GM18519 (cell line): ENCODE data around the gene RASAL2.
A peak's percentile ranks its signal among the peaks of the same experiment; 100 is the strongest.
"Not testable (repeated sequence)": the region's sequence is repeated elsewhere in the genome, so short reads cannot be mapped to it uniquely, and the experiment has no call there.

Experiments used
- ATAC-seq: cut with Tn5 transposase; IDR thresholded peaks from one replicate; pipeline ENCODE4 v1.9.1; 2021; ENCODE audit warnings: mild to moderate bottlenecking, moderate library complexity; ENCODE audit not compliant: unreplicated experiment, low FRiP score

Gene RASAL2

DNA sequence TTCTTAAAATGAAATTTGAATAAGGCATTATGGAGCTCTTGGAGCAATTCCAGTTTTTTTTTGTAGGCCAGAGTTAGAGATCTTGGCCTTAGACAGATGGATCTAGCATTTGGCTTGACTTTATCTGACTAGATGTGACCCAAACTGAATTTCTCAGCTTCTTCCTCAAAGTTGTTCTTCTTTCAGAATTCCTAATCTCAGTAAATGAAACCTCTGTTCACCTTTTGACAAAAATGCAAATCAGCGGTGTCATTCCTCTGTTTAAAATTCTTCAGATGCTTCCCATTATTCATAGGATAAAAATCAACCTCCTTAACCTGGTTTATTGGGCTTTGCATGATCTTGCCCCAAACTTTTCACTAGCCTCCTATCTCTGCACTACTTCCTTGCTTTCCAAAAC, 177.6 kb downstream of the RASAL2 start:
- ATAC-seq: no peak

DNA sequence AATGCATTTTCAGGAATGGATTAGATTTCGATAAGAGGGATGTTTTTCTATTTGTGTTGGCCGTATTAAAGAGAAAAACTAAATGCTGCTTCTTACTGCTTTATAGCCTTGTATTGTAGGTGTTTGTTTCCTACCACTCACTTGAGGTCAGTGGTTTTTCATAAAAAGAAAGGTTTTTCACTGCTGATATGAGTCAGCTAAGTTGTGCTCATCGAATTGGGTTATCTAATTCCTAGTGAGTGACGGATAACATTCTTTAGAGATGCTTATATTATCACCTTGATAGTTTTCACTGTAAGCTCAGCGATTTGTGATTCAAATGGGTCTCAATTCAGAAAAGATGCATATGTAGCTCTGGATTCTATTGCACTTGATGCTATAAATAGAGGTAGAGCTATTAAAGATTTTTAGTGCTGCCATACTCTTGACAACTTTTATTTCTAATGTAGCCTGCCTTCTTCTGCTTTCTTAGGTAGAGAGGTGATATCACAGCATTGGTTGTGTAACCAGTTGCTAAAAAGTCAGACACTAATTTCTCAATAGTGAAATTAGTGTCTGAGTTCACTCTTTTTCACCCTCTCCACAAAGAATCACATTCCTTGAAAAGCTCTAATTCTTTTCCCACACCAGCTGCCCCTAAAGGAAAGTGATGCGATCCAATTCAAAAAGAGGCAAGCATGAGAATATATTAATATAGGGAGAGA, 180.0 kb downstream of the RASAL2 start:
- ATAC-seq: peak; percentile 74

DNA sequence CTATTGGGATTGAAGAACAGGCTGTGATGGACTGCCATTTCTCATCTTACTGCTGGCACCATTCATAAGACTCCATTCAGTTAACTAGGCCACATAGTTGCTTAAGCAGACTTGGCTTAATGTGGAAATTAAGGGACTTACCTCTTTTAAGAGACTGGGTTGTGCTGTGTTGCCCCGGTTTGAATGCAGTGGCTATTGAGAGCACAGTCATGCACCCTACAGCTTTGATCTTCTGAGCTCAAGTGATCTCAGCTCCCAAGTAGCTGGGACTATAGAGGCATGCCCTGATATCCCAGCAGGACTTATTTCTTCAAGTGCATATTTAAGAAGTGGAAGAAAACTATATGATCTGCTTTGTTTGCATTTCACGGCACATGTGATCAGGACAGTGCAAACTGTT, 181.1 kb downstream of the RASAL2 start:
- no peak for ATAC-seq

GRCh38 chr1:178275553-178275952, 181.6 kb downstream of the RASAL2 start:
- no peak for ATAC-seq

- ATAC-seq: no peak
Observed at GRCh38 chr1:178277793-178278530, 184.1 kb downstream of the RASAL2 start.

DNA sequence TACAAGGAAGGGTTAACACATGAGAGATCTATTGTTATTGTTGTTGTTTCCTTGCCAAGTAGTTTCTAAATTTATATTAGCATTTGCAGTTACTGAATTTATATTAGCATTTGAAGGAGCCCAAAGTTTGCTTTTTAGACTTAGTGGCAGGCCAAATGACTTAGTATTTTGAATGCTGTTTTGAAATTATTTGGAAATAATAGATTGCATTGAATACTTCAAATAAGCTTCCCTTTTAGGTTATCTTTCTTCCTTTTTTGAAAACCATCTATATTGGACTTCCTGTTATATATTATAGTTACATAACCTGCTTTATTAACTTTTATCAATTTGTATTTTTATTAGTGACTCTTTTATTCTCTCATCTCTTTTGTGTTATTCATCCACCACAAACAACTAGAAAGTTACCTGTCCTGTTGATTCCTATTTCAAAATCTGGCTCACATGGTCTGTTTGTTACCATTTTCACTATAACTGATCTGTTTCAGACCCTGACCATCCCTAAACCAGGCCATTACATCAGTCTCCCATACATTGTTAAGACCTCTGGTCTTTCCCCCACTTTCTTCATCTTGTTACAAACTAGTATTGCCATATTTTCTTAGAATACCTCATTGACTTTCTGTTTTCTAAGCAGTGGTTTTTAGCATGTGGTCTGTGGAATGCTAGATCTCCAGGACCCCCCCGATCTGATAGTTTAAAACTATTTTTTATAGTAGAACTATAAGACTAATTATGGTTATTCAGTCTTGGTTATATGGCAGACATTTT, 185.2 kb downstream of the RASAL2 start:
- no peak for ATAC-seq

DNA sequence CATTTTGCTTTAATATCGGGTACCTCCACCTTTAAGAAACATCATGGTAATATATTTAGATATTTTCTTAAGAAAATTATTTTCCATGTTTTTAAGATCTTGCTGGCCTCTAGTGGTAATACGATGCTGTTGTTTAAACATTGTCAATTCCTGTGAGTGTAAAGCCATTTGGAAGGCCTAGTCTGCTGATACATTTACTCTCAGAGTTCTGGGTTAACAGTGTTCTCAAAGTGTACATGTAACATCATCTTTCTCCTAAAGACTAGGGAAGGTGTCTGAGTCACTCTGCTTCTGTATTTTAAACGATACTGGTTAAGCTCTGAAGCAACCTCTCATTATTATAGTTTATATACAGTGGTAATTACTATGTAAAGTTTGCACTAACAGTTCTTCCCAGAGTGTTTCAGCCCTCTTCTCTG, 189.1 kb downstream of the RASAL2 start:
- no peak for ATAC-seq

- no peak for ATAC-seq
Observed at GRCh38 chr1:178283409-178283808, 189.5 kb downstream of the RASAL2 start.

DNA sequence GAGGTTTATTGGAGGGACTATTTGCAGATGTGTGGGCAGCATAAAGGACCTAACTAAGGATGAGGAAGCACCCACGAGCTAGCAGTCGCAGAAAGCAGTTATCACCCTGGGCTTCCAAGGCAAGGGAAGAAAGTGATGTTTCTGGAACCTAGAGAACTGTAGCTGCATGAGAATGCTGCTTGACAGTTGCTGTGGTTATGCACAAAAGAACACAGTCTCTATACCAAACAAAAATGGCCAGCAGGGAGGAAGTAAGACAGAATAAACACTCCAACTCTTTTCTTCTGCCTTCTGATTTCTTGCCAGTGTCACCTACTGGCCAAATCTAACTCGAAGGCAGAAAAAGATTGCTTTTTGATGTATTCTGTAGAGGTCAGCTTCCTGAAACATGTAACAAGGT, 190.2 kb downstream of the RASAL2 start:
- no peak for ATAC-seq

GRCh38 chr1:178291166-178291565, 197.3 kb downstream of the RASAL2 start:
- no peak for ATAC-seq

DNA sequence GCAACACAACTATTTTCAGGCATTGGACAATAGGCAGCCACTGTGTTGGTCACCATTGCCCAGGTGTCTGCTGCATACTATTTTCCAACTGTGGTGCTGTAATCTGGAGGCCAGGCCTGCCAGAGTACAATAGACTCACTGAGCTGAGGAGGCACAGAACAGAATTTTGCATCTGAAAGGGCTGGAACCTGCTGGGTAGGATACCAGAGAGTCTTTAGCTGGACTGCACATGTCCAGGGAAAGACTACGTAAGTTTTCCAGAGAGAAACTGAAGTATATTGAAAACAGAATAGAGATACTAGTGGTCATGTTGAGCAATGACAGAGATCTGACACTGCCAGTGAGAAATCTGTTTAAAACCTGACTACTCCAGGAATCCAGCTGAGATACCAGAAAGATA, 200.8 kb downstream of the RASAL2 start:
- no peak for ATAC-seq

- no peak for ATAC-seq
Observed at GRCh38 chr1:178300352-178300699, 206.4 kb downstream of the RASAL2 start.

DNA sequence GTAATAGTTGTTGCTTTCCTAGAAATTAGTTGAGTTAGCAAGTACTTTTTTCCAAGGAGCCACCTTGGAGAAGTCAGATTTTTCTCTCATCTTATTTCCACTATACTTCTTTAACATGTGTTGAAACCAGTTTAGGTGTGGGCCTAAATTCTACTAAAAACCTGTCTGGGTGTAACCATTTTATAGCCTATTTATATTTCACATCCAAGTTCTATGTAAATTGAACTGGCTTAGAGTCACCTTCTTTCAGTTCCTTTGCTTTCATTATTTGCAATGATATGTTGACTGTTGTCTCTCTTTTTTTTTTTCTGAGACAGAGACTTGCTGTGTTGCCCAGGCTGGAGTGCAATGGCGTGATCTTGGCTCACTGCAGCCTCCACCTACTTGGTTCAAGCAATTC, 207.2 kb downstream of the RASAL2 start:
- ATAC-seq: no peak

- ATAC-seq: no peak
Observed at GRCh38 chr1:178307264-178307663, 213.4 kb downstream of the RASAL2 start.

DNA sequence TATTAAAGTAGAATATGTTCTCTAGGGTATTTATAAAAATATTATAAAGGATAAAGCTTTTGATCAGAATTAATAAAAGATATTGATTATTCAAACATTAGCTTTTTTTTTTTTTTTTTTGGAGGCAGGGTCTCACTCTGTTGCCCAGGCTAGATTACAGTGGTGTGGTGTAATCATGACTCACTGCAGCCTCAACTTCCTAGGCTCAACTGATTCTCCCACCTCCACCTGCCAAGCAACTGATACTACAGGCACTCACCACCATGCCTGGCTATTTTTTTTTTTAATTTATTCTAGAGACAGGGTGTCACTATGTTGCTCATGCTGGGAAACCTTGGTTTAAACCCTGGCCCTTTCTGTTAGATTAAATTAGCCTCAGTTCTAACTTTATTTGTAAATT, 214.5 kb downstream of the RASAL2 start:
- no peak for ATAC-seq

- peak; percentile 87 for ATAC-seq
Observed at GRCh38 chr1:178310685-178311105, 216.8 kb downstream of the RASAL2 start.

GRCh38 chr1:178311164-178311563, 217.3 kb downstream of the RASAL2 start:
- ATAC-seq: no peak

GRCh38 chr1:178320280-178320982, 226.5 kb downstream of the RASAL2 start:
- ATAC-seq: not testable (repeated sequence)

GRCh38 chr1:178323067-178323466, 229.2 kb downstream of the RASAL2 start:
- no peak for ATAC-seq

GRCh38 chr1:178324003-178324402, 230.1 kb downstream of the RASAL2 start:
- ATAC-seq: no peak

DNA sequence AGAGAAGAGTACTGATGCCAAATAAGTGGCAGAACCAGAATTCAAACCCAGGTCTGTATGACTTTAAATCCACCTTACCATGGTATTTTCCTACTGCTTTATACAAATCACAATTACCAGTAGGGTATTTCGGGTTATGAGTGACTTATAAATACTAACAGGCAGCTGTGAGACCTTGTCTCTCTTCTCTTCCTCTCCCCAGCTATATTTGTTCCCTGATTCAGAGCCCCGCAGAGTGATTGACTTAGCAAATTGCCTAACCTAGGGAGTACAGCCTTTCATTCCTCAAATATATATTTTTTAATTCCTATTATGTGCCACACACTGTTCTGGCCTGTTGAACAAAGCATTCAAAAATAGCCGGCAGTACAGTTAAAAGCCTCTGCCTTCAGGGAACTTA, 234.8 kb downstream of the RASAL2 start:
- no peak for ATAC-seq
